ENCODE results near the gene INTU.
A peak's percentile ranks its signal among the peaks of the same experiment; 100 is the strongest.

DNA sequence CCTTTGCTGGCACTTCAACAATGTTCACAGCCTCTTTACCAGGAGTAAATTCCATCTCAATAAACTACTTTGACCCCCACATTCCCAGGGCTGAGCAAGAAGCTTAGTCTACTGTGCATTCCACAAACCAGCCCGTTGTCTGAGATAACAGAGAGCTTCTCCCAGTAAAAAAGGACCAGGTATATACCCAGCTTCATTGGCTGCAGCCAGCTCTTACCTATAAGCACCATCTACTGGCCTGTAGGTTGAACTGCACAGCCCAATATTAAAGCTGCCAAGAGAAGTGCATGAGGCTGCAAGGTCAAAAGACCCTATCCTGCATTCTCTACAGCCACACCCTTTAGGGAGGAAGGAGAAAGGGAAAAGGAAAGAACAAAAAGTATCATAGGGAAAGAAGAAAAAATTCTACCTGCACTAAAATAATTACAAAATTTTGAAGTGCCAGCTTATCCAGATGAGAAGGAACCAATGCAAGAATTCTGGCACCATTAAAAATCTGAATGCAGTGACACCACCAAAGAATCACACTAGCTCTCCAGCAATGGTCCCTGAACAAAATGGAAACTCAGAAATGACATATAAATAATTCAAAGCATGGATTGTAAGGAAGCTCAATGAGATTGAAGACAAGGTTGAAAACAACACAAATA lies 45.7 kb upstream of the INTU start:
- TF ChIP-seq, protein P1, sequence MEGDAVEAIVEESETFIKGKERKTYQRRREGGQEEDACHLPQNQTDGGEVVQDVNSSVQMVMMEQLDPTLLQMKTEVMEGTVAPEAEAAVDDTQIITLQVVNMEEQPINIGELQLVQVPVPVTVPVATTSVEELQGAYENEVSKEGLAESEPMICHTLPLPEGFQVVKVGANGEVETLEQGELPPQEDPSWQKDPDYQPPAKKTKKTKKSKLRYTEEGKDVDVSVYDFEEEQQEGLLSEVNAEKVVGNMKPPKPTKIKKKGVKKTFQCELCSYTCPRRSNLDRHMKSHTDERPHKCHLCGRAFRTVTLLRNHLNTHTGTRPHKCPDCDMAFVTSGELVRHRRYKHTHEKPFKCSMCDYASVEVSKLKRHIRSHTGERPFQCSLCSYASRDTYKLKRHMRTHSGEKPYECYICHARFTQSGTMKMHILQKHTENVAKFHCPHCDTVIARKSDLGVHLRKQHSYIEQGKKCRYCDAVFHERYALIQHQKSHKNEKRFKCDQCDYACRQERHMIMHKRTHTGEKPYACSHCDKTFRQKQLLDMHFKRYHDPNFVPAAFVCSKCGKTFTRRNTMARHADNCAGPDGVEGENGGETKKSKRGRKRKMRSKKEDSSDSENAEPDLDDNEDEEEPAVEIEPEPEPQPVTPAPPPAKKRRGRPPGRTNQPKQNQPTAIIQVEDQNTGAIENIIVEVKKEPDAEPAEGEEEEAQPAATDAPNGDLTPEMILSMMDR (IDR thresholded peaks at IDR 0.05; ENCODE audit: low read length): peak; percentile 71
- no peak for TF ChIP-seq EZH2 (IDR thresholded peaks at IDR 0.05; ENCODE audit: borderline replicate concordance, low read length)

Data from OCI-LY1 (cell line).